SK-N-SH treated with all-trans-retinoic acid at 6 μM for 48 hours (cell line): ENCODE results near the gene DNAJC6.

Experiments used
- ARNTL ChIP-seq: fragments of 450-650 bp; formaldehyde crosslinking; IDR thresholded peaks from 2 replicates; pipeline ENCODE4 v1.5.0; 2020; ENCODE audit warnings: low read depth, mild to moderate bottlenecking, moderate library complexity, borderline replicate concordance
- OSR1 ChIP-seq: fragments of 250-450 bp; sonication (Bioruptor Pico); IDR thresholded peaks from 2 replicates; pipeline ENCODE4 v1.8.0; 2022; ENCODE audit warnings: moderate library complexity, mild to moderate bottlenecking, inconsistent platforms
- POU6F1 ChIP-seq: fragments of 250-450 bp; sonication (Bioruptor Pico); IDR thresholded peaks from 2 replicates; pipeline ENCODE4 v1.8.0; 2021; ENCODE audit warnings: low read depth, mild to moderate bottlenecking, moderate library complexity, borderline replicate concordance
- PPARA ChIP-seq: fragments of 250-450 bp; sonication (Bioruptor Pico); IDR thresholded peaks from 2 replicates; pipeline ENCODE4 v1.5.0; 2020; ENCODE audit warnings: mild to moderate bottlenecking, borderline replicate concordance
- RARB ChIP-seq: fragments of 250-450 bp; sonication (Bioruptor Pico); IDR thresholded peaks from 2 replicates; pipeline ENCODE4 v1.8.0; 2021; ENCODE audit warnings: mild to moderate bottlenecking, moderate library complexity
- SNAI2 ChIP-seq: fragments of 250-450 bp; sonication (Bioruptor Pico); IDR thresholded peaks from 2 replicates; pipeline ENCODE4 v1.5.0; 2020; ENCODE audit warnings: mild to moderate bottlenecking, moderate library complexity
- TCF4 ChIP-seq: fragments of 250-450 bp; sonication (Bioruptor Pico); IDR thresholded peaks from 2 replicates; pipeline ENCODE4 v1.8.0; 2021; ENCODE audit warnings: mild to moderate bottlenecking, moderate library complexity, borderline replicate concordance
- TSHZ2 ChIP-seq: fragments of 250-450 bp; sonication (Bioruptor Pico); IDR thresholded peaks from 2 replicates; pipeline ENCODE4 v1.5.0; 2020; ENCODE audit warnings: mild to moderate bottlenecking, moderate library complexity
- ZC3H10 ChIP-seq: fragments of 250-450 bp; sonication (Bioruptor Pico); IDR thresholded peaks from 2 replicates; pipeline ENCODE4 v1.5.1; 2021; ENCODE audit warnings: mild to moderate bottlenecking, moderate library complexity
- ZFP3 ChIP-seq: fragments of 250-450 bp; sonication (Bioruptor Pico); IDR thresholded peaks from 2 replicates; pipeline ENCODE4 v1.5.0; 2020; ENCODE audit warnings: mild to moderate bottlenecking, moderate library complexity
- ZNF70 ChIP-seq: fragments of 450-650 bp; formaldehyde crosslinking; IDR thresholded peaks from 2 replicates; pipeline ENCODE4 v1.5.0; 2020; ENCODE audit warnings: mild to moderate bottlenecking, moderate library complexity
- TF ChIP-seq, protein P1 (sequence below): fragments of 250-450 bp; sonication (Bioruptor Pico); IDR thresholded peaks from 2 replicates; pipeline ENCODE4 v1.5.1; 2021; ENCODE audit warnings: mild to moderate bottlenecking, moderate library complexity
- TF ChIP-seq, protein P2 (sequence below): fragments of 250-450 bp; sonication (Bioruptor Pico); IDR thresholded peaks from 2 replicates; pipeline ENCODE4 v1.8.0; 2020; ENCODE audit warnings: mild to moderate bottlenecking, moderate library complexity, borderline replicate concordance
- TF ChIP-seq, protein P3 (sequence below): fragments of 250-450 bp; sonication (Bioruptor Pico); IDR thresholded peaks from 2 replicates; pipeline ENCODE4 v1.5.1; 2020; ENCODE audit warnings: low read depth, mild to moderate bottlenecking, moderate library complexity

DNA sequence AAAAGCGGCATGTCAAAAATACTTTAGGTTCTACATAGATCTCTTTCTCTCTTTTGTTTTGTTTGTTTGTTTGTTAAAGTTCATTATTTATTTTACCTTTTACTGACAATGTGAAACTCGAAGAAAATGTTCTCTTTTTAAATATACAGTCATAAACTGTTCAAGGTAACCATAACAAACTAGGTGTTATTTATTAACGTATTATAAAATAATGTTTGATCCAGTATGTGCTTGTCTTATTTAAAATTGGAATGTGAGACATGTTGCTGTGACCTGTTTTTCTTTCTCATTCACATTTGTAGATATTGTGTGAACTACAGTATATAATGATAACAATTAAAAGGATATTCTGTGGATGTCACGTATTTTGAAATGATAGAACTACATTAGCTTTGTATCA is 105.2 kb downstream of the DNAJC6 start:
- TF ChIP-seq ZFP3 (CRISPR knock-in tag) (no peak), PPARA (CRISPR knock-in tag) (no peak), TCF4 (no peak), SNAI2 (CRISPR knock-in tag) (no peak), POU6F1 (no peak), ZNF70 (CRISPR knock-in tag) (no peak), OSR1 (CRISPR knock-in tag) (no peak), RARB (CRISPR knock-in tag) (no peak), ZC3H10 (CRISPR knock-in tag) (no peak), ARNTL (CRISPR knock-in tag) (no peak), TSHZ2 (CRISPR knock-in tag) (no peak)
- TF ChIP-seq, protein P1, sequence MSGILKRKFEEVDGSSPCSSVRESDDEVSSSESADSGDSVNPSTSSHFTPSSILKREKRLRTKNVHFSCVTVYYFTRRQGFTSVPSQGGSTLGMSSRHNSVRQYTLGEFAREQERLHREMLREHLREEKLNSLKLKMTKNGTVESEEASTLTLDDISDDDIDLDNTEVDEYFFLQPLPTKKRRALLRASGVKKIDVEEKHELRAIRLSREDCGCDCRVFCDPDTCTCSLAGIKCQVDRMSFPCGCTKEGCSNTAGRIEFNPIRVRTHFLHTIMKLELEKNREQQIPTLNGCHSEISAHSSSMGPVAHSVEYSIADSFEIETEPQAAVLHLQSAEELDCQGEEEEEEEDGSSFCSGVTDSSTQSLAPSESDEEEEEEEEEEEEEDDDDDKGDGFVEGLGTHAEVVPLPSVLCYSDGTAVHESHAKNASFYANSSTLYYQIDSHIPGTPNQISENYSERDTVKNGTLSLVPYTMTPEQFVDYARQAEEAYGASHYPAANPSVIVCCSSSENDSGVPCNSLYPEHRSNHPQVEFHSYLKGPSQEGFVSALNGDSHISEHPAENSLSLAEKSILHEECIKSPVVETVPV (CRISPR knock-in tag): no peak
- TF ChIP-seq, protein P2, sequence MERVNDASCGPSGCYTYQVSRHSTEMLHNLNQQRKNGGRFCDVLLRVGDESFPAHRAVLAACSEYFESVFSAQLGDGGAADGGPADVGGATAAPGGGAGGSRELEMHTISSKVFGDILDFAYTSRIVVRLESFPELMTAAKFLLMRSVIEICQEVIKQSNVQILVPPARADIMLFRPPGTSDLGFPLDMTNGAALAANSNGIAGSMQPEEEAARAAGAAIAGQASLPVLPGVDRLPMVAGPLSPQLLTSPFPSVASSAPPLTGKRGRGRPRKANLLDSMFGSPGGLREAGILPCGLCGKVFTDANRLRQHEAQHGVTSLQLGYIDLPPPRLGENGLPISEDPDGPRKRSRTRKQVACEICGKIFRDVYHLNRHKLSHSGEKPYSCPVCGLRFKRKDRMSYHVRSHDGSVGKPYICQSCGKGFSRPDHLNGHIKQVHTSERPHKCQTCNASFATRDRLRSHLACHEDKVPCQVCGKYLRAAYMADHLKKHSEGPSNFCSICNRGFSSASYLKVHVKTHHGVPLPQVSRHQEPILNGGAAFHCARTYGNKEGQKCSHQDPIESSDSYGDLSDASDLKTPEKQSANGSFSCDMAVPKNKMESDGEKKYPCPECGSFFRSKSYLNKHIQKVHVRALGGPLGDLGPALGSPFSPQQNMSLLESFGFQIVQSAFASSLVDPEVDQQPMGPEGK (CRISPR knock-in tag): no peak
- TF ChIP-seq, protein P3, sequence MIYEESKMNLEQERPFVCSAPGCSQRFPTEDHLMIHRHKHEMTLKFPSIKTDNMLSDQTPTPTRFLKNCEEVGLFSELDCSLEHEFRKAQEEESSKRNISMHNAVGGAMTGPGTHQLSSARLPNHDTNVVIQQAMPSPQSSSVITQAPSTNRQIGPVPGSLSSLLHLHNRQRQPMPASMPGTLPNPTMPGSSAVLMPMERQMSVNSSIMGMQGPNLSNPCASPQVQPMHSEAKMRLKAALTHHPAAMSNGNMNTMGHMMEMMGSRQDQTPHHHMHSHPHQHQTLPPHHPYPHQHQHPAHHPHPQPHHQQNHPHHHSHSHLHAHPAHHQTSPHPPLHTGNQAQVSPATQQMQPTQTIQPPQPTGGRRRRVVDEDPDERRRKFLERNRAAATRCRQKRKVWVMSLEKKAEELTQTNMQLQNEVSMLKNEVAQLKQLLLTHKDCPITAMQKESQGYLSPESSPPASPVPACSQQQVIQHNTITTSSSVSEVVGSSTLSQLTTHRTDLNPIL (CRISPR knock-in tag): no peak
